Fibroblast of mammary gland (primary cell): ENCODE data around the gene AGAP1.
A peak's percentile ranks its signal among the peaks of the same experiment; 100 is the strongest.

ENCODE experiments used
- DNase-seq: peaks from one replicate; pipeline ENCODE4 v3.0.0-alpha.2; 2010; ENCODE audit warnings: low read depth
- H3K4me3 ChIP-seq: 2 replicates; pipeline ENCODE4 v1.5.1; 2011; ENCODE audit warnings: low read depth, mild to moderate bottlenecking, low read length, moderate library complexity; ENCODE audit not compliant: control insufficient read depth
- CTCF ChIP-seq: conservative IDR thresholded peaks from 2 replicates; pipeline ENCODE4 v1.5.1; 2011; ENCODE audit warnings: low read depth, low read length, inconsistent platforms; ENCODE audit not compliant: control insufficient read depth, insufficient read depth

AGAP1 gene

GRCh38 chr2:236083934-236084333 is 590.1 kb downstream of the AGAP1 start:
- no peak for TF ChIP-seq CTCF
- H3K4me3 ChIP-seq, result no peak overlapping the region
- no peak for DNase-seq

GRCh38 chr2:236085211-236085610 is 591.4 kb downstream of the AGAP1 start:
- no peak for DNase-seq
- H3K4me3 ChIP-seq, result no peak overlapping the region
- TF ChIP-seq CTCF, result no peak

- H3K4me3 ChIP-seq, result no peak overlapping the region
- TF ChIP-seq CTCF, result no peak
- DNase-seq, result no peak
Observed at GRCh38 chr2:236085647-236086046, 591.8 kb downstream of the AGAP1 start.

GRCh38 chr2:236086403-236086970 is 592.6 kb downstream of the AGAP1 start:
- TF ChIP-seq CTCF, result no peak
- no peak for DNase-seq
- no peak overlapping the region for H3K4me3 ChIP-seq

- no peak for TF ChIP-seq CTCF
- H3K4me3 ChIP-seq, result no peak overlapping the region
- no peak for DNase-seq
Observed at GRCh38 chr2:236086971-236087465, 593.2 kb downstream of the AGAP1 start.

- H3K4me3 ChIP-seq, result no peak overlapping the region
- TF ChIP-seq CTCF, result no peak
- DNase-seq, result peak; percentile 5
Observed at GRCh38 chr2:236088368-236089057, 594.7 kb downstream of the AGAP1 start.
